ENCODE measurements around the gene APCDD1L.

APCDD1L gene

GRCh38 chr20:58466729-58467571 lies 48.2 kb downstream of the APCDD1L start:
- DNase-seq (ENCODE audit: low spot score): no peak

DNA sequence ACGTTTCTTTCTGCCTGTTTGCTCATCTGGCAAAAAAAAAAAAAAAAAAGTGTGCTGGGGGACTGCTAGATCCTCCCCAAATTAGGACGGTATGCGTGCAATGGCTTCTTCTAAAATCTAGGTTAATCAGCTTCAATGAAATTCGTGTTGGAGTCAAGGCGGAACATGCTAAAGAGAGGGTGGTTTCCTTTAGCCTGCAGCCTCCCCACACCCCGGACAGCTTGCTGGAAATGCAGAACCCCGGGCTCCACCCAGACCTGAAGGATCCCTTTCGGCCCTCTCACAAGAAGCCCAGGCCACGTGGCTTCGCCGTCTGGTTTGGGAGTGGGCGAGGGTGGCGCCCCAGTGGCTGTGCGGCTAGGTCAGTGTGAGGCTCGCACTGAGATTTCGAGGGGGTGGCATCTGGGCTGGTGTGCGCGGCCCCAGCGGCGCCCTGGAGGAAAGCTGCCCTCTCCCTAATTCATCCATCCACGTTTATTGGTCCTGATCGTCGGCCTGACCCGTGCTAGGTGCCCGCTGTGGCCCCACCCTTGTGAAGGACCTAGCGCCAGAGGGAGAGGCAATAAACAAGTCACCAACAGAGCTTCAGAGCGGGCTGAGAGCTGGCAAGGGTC lies 49.0 kb downstream of the APCDD1L start:
- DNase-seq (ENCODE audit: low spot score): no peak

GRCh38 chr20:58464838-58465237 lies 50.4 kb downstream of the APCDD1L start:
- DNase-seq (ENCODE audit: low spot score): no peak

DNA sequence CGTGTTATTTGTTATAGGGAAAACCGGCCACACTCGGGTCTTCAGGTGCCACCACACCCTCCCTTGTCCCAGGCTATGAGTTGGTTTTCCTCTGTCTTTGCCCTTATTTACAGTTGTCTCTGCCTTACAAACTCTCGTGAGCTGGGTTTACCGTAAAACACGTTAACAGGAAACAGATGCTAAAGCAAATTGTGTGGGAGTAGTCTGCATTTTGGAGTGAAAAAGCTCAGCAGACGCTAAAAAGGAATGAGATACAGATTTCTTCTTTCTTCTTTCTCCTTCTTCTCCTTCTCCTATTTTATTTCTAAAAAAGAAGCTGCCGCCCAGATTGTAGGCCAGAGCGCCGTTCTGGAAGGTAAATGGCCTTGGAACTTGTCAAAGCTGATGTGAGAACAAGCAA lies 51.9 kb downstream of the APCDD1L start:
- DNase-seq (ENCODE audit: low spot score): no peak

DNA sequence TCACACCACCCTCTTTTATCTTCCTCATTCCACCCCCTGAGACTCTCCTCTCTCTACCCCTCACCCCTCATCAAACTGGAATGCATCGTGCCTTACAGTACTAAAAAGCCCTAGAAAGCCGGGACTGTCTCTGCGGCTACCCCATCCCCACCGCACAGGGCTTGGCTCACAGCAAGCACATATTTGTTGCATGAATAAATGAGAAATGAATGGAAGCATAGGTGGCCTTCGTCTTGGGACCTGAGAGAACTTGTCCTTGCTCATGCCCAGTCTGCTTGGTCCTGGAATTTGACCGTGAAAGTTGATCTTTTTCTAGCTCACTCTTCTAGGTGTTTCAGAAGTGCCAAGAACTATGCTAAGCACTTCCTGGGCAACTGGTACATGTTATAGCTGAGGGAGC lies 53.3 kb downstream of the APCDD1L start:
- no peak for DNase-seq (ENCODE audit: low spot score)

DNA sequence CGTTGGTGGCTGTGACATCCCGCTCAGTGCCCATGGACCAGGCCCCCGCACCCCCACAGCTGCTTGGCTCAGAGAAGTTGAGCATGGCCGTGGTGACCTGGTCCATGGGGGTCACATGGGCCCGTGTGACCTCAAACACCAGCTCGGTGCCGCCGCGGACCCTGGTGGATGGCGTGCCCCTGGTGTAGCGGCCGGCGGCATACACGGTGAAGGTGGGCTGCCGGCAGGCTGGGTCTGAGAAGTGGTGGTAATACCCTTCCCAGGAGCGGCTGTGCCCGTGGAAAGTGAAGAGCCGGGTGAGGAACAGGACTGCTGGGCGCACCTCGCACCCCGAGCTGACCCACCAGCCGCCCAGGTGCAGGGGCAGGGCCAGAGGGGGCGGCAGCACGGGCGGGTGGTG lies 54.1 kb downstream of the APCDD1L start:
- DNase-seq (ENCODE audit: low spot score): no peak

DNA sequence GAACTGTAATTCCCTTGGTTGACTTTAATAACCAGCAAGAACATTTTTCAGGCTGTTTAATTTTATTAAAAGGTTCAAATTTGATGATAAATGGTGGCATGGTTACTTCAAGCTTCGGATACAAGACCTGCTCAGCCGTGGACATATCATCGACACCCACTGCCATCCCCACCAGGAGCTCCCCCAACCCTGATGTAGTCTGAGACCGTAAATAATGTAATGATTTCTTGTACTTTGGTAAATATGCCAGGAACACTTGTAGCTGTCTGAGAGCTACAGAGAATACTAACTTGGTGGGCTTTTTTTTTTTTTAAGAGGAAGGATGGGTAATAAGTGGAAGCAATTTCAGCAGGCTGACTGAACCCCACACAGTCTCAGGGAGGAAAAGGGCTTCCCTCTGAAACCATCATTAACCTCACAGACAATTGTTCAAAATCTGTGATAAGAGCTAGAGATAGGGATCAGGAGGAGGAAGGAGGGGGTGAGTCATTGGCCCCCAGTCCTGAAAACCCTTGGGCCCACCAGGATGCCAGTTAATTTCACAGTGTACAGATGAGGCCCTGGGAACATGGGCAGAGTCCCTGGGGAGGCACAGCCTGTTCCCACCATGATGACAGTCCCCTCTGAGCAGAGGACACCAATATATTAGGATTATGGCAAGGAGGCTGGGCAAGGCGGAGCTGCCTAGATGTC lies 56.0 kb downstream of the APCDD1L start:
- no peak for DNase-seq (ENCODE audit: low spot score)

GRCh38 chr20:58458342-58459057 lies 56.7 kb downstream of the APCDD1L start:
- peak; percentile 42 for DNase-seq (ENCODE audit: low spot score)

DNA sequence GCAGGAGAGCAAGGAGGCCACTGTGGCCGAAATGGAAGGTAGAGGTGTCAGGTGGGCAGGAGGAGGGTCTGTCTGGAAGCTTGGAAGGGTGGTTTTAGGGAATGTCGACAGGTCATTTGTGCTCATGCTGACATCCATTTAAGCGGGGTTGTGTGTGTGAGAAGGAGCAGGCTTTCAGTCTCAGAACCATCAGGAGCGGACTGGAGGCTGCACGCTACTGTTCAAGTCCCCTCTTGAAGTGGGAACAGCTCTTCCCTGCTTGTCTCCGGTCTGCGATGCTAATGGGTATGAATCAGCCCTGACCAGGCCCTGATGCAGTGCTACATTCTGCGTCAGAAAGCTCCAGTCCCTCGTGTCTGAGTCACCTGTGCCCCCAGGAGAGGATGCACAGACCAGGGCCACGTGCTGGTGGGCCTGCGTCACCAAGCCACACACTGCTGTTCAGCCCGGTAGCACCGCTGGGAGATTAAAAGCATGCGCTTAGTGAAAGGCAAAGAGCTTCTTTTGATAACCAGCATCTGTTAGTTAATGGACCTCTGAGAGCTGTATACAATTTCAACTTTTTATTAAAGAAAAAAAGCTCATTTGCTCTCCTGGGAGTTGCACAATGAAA lies 58.0 kb downstream of the APCDD1L start:
- DNase-seq (ENCODE audit: low spot score): no peak

DNA sequence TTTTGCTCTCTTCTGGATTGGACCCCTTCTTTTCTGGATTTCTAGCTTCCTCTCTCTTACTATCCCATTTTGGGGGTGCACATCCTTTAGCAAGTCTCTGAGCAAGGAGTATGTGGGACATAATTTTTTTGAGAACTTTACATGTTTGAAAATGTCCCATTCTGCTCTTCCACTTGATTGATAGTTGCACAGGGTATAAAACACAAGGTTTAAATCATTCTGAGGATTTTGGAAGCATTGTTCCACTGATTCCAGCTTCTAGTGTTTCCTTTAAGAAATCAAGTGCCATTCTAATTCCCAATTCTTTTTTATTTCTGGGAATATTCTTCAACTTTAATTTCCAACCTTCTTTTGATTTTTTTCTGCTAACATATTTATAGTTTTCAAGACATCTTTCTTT lies 60.7 kb downstream of the APCDD1L start:
- DNase-seq (ENCODE audit: low spot score): no peak

DNA sequence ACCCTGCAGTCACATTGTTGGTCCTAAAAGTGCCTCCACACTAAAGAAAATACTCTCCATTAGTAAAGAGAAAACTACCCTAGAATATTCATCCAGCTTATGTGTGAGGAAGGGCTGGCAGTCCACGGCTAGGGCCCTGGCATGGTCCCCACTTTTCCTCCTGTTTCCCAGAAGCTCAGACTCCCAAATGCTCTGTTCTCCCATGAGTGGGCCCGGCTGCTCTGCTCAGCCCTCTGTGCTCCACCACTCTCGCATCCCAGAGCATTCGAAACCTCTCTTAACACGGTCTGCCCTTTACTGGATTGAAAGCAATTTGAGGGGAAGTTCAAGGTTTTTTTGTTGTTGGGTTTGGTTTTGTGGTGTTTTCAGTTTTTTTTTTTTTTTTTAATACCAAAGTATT lies 61.8 kb downstream of the APCDD1L start:
- DNase-seq (ENCODE audit: low spot score): no peak

DNA sequence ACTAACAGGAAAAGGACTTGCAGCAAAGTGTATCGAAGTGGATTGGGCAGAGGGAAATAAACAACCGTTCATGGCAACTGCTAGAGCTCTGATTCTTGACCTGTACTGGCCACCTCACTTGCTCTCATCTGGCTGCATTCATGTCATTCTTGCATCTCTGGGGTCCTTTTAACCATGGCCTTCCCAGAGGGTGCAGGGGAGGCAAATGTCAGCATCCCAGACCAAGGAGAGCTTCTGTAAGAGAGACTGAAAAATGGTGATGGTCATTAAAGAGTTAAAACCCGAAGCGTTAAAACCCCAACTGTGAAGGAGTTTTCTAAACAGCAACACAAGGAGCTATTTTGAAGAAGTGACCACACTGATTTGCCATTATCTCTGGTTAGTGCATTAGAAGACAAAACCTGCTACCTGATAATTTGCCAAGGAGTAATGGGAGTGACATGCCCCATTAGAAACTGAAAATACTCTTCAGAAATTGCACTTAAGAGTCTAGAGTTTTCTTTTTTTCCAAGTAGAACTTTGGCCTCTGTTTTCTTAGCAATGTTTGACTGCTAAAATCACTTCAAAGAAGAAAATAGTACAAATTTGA lies 62.4 kb downstream of the APCDD1L start:
- DNase-seq (ENCODE audit: low spot score): no peak

- DNase-seq (ENCODE audit: low spot score): no peak
These were observed 64.9 kb downstream of the APCDD1L start for GRCh38 chr20:58450254-58450653.

GRCh38 chr20:58449681-58450221 lies 65.4 kb downstream of the APCDD1L start:
- DNase-seq (ENCODE audit: low spot score): no peak

DNA sequence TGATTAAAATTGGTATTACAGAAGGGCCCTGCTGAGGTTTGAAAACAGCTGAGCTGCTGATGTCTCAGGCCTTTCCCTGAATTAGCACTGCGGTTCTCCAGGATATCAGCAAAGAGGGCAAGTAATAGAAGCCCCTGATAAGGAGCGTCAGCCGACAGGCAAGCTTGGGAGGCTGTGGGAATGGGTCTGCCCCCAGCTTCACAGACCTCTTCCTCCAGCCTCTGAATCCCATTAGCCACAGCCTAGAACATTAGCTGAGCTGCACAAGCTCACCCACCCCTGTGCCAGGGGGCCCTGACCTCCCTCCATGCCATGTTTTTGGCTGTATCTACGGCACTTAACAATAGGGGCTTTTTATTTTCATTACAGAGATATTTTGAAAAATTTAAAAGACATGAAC lies 66.2 kb downstream of the APCDD1L start:
- no peak for DNase-seq (ENCODE audit: low spot score)

DNA sequence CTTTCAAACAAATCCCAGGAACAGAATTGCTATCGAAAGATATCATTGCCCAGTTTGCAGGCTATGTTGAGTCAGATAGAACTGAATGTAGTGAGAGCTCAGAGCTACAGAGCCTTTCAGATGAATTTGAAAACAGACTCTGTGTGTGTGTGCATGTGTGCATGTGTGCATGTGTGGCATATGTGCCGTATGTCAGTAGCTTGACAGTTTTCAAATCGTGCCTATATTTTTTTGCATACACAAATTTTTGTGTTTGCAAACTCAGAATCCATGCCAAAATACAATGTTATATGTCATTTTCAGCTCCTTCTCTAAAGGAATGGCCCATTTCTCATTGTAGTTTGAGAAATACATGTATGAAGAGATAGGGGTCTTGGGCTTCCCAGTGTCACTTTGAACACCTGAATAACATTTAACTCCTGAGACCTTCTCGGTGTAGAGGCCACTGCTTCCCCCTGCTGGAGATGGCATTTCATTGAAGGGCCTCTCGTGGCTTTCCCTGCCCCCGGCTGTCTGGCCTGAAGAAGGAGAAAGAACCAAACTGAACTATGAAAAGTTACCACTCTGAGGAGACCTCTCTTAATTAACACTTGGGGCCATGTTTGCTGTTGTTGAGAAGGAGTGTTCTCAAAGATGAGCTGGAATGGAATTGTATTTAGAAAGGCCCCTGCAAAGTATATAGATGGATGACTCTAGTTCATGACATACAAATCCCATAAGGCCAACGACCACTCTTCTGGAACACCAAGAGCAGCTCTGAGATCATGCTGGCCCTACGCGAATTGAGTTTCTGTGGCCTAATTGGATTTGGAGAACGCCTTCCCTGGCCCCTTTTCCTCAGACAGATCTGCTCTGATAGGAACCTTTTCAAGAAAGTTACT lies 67.4 kb downstream of the APCDD1L start:
- peak; percentile 72 for DNase-seq (ENCODE audit: low spot score)

GRCh38 chr20:58446960-58447265 lies 68.3 kb downstream of the APCDD1L start:
- no peak for DNase-seq (ENCODE audit: low spot score)

DNA sequence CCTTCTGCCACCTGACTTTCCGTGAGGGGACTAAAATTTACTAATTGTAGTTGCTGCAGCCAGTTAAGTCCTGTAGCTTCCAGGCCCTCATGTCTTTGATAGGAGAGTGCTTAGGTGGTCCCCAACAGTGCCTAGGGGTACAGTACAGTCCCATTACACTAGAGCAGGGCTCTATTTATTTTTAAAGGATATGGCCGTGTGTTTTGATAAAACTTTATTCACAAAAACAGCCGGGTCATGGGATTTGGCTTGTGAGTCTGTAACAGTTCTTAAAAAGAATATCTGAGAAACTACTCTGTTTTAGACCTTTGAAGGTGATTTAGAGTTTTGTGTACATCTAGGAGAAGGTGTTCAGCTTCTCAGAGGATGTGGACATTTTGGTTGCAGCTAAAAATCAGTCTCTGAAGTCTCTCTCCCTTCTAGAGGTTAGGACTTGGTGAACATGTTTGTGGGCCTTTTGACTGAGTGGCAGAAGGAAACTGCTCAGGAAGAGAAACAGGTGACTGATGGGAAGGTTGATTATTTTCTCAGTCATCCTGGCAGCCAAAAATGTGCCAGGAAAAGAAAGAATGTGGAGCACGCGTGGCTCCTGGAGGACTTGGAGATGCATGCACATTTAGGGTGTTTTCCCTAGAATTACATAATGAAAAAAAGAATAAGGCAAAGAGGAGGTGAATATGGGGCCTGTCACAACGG lies 68.8 kb downstream of the APCDD1L start:
- no peak for DNase-seq (ENCODE audit: low spot score)

GRCh38 chr20:58444746-58445255 lies 70.4 kb downstream of the APCDD1L start:
- DNase-seq (ENCODE audit: low spot score): no peak

DNA sequence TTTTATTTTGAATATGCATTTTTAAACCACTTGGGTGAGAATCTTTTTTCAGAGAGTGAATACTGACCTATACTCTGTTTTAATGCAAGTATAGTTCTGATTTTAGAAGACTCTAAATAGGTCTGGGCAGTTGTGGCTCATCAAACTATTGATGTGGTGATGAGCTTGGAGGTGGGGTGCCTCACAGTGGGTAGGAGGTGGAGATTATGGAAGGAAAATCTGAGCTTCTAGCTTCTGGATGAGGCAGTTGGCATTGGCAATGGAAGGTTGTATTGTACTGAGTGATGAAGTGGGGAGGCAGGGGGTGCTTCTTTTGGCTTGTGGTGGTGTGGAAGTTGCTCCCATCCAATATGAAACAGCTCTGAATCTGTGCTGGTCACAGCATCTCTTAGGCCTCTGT lies 73.5 kb downstream of the APCDD1L start:
- DNase-seq (ENCODE audit: low spot score): no peak

Data from NAMALWA (cell line).